ENCODE results near the gene CMTM5.

GRCh38 chr14:23371865-23372264 is 5.0 kb upstream of the CMTM5 start:
- TF ChIP-seq MAX (CRISPR knock-in tag; IDR thresholded peaks at IDR 0.05) = no peak
- TF ChIP-seq GABPB1 (CRISPR knock-in tag; IDR thresholded peaks at IDR 0.05) = no peak
- no peak for TF ChIP-seq SP1 (CRISPR knock-in tag; conservative IDR thresholded peaks at IDR 0.05)
- TF ChIP-seq TP53 (CRISPR knock-in tag; IDR thresholded peaks at IDR 0.05) = no peak
- TF ChIP-seq ZNF423 (CRISPR knock-in tag; IDR thresholded peaks at IDR 0.05) = no peak
- no peak for TF ChIP-seq ERG (CRISPR knock-in tag; IDR thresholded peaks at IDR 0.05)
- no peak for TF ChIP-seq CTCF (IDR thresholded peaks at IDR 0.05)
- TF ChIP-seq KAT7 (CRISPR knock-in tag; IDR thresholded peaks at IDR 0.05; ENCODE audit: borderline replicate concordance) = no peak
- TF ChIP-seq NR1H2 (CRISPR knock-in tag; IDR thresholded peaks at IDR 0.05) = no peak
- TF ChIP-seq PRDM15 (CRISPR knock-in tag; IDR thresholded peaks at IDR 0.05) = no peak
- no peak for TF ChIP-seq TEAD4 (CRISPR knock-in tag; IDR thresholded peaks at IDR 0.05)
- TF ChIP-seq NR2C2 (CRISPR knock-in tag; IDR thresholded peaks at IDR 0.05) = no peak
- no peak for TF ChIP-seq CBFB (CRISPR knock-in tag; IDR thresholded peaks at IDR 0.05; ENCODE audit: low read depth)
- TF ChIP-seq ATF3 (CRISPR knock-in tag; conservative IDR thresholded peaks at IDR 0.05) = no peak

All from WTC11 (cell line).